Measurements from ENCODE around the gene SORCS1. TPM values are rescaled to one million over a fixed set of nuclear protein-coding genes. Genes with fewer than 3 reads are reported as not detected.

The SORCS1 gene
- total RNA-seq, 2 experiments from 2014 or later = not detected

DNA sequence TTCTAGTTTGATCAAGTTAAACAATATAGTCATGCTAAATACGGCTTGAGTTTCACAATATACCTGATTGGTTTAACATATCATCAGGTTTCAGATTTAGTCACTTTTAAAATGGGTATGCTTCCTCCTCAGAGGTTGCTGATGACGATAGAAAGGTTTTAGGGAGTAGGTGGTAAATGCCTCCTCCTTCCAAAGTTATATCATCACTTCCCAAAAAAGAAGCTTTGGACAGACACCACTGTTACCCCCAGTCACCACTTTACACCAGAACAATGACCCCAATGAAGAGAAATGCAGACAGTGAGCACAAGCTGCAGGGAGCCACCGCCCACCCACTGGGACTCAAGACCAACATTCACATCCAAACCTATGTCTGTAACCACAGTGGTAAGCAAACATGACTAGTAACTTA is 244.6 kb downstream of the SORCS1 start:
- Mint-ChIP-seq H3K4me1 (ENCODE audit: low read depth) (no peaks in the 10 kb centered on the region), H3K9me3 (peaks cover 2% of the 10 kb centered on the region), H3K27ac (no peak overlapping the region), H3K4me3 (no peak overlapping the region), H3K27me3 (no peaks in the 10 kb centered on the region), H3K36me3 (ENCODE audit: low read depth) (no peaks in the 10 kb centered on the region)
- ChIA-PET CTCF (no interaction called here), POLR2A (no interaction called here)
- intact Hi-C loops (cut with micrococcal nuclease) = no loop called here
- ATAC-seq (no peak), DNase-seq (no peak)
- no peak for TF ChIP-seq CTCF (IDR thresholded peaks at IDR 0.05)

DNA sequence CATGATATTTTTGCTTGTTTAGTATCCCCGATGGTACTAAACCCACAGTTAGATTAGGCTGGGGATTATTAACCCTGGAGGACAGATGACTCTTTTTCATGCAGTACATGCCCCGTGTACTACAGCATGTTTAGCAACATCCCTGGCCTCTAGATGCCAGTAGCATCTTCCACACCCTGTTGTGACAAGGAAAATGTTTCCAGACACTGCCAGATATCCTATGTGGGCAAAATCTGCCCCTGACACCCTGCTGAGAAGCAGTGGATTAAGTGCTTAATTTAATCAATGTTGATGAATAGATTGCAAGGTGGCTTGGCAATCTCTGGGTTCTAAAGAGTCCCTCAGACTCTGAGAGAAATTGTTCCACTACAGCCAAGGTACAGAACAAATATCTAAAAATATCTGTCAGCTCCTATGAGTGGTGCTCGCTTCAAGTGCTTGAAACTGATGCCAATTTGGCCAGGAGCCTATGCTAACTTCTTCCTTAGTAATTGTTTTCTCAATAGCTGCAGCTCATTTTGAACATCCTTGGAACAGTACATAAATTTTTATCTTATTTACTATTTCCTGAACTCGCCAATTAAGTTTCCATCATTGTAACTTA is 247.0 kb downstream of the SORCS1 start:
- TF ChIP-seq CTCF (IDR thresholded peaks at IDR 0.05) = no peak

DNA sequence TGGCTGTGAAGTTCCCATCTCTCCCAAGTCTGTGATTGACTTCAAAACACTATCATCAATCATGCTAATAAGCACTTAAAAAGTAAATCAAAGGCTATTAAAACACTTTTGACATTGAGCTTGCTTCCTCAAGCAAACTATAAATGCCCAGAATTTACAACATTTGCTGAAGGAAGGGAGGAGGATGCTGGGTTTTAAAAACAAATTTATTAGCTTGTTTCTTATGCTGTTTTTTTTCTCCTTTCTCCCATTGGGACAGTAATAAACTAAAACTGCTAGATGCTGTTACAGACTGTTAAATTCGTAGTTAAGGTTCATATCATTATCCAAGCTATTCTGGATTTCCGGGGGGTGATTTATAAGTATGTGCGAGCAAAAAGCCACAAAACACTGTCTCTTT is 250.5 kb downstream of the SORCS1 start:
- ATAC-seq (no peak), DNase-seq (no peak)
- ChIA-PET POLR2A (no interaction called here), CTCF (no interaction called here)
- peaks cover 2% of the 10 kb centered on the region for H3K9me3 Mint-ChIP-seq
- intact Hi-C loops (cut with micrococcal nuclease) = no loop called here
- TF ChIP-seq CTCF (IDR thresholded peaks at IDR 0.05) = no peak
- H3K4me3 Mint-ChIP-seq = no peak overlapping the region
- H3K27ac Mint-ChIP-seq = no peak overlapping the region
- no peaks in the 10 kb centered on the region for H3K27me3 Mint-ChIP-seq
- H3K36me3 Mint-ChIP-seq (ENCODE audit: low read depth) = no peaks in the 10 kb centered on the region
- no peaks in the 10 kb centered on the region for H3K4me1 Mint-ChIP-seq (ENCODE audit: low read depth)

More for the DNA sequence above, 247.0 kb downstream of the SORCS1 start:
- ChIA-PET POLR2A (no interaction called here), CTCF (no interaction called here)
- no peak overlapping the region for H3K27ac Mint-ChIP-seq
- ATAC-seq (no peak), DNase-seq (no peak)
- H3K27me3 Mint-ChIP-seq = no peaks in the 10 kb centered on the region
- no peaks in the 10 kb centered on the region for H3K4me1 Mint-ChIP-seq (ENCODE audit: low read depth)
- no peak overlapping the region for H3K4me3 Mint-ChIP-seq
- intact Hi-C loops (cut with micrococcal nuclease) = no loop called here
- H3K36me3 Mint-ChIP-seq (ENCODE audit: low read depth) = no peaks in the 10 kb centered on the region
- H3K9me3 Mint-ChIP-seq = peaks cover 2% of the 10 kb centered on the region

DNA sequence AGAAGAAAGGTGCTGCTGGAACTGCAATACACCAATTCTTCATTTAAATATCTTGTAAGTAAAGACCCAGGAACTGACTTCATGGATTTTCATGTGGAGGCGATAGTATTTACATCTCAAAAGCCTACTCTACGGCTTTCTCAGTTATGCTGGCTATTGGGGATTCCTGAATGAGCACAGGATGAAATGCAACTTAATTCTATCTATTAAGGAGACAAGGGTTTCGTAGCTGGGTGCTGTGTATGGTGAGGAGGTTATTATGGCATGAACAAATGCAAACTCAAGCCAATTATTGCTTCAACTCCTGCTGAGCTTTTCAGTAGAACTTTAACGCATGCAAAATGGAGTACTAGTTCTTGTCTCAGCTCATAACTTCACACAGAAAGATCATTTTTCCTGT is 251.2 kb downstream of the SORCS1 start:
- DNase-seq = no peak
- POLR2A ChIA-PET = no interaction called here
- CTCF ChIA-PET = interaction anchor here (0.7 kb wide), 1 partner anchor 731 kb away, joined by 3 read pairs; no protein-coding TSS in a partner anchor
- ATAC-seq = no peak
- no peak for TF ChIP-seq CTCF (IDR thresholded peaks at IDR 0.05)
- H3K9me3 Mint-ChIP-seq = peaks cover 2% of the 10 kb centered on the region
- H3K27me3 Mint-ChIP-seq = no peaks in the 10 kb centered on the region
- H3K4me3 Mint-ChIP-seq = no peak overlapping the region
- no peaks in the 10 kb centered on the region for H3K36me3 Mint-ChIP-seq (ENCODE audit: low read depth)
- intact Hi-C loops (cut with micrococcal nuclease) = no loop called here
- no peak overlapping the region for H3K27ac Mint-ChIP-seq
- no peaks in the 10 kb centered on the region for H3K4me1 Mint-ChIP-seq (ENCODE audit: low read depth)

- no peak for ATAC-seq
- H3K9me3 Mint-ChIP-seq = peaks cover 8% of the 10 kb centered on the region
- H3K4me1 Mint-ChIP-seq (ENCODE audit: low read depth) = no peaks in the 10 kb centered on the region
- no peaks in the 10 kb centered on the region for H3K36me3 Mint-ChIP-seq (ENCODE audit: low read depth)
- CTCF ChIA-PET = no interaction called here
- intact Hi-C loops (cut with micrococcal nuclease) = no loop called here
- POLR2A ChIA-PET = no interaction called here
- H3K27ac Mint-ChIP-seq = no peak overlapping the region
- no peak overlapping the region for H3K4me3 Mint-ChIP-seq
- no peaks in the 10 kb centered on the region for H3K27me3 Mint-ChIP-seq
- TF ChIP-seq CTCF (IDR thresholded peaks at IDR 0.05) = no peak
- no peak for DNase-seq
Measured at GRCh38 chr10:106911096-106911495, 253.4 kb downstream of the SORCS1 start.

All from activated CD8-positive, alpha-beta T cell treated with anti-CD3 and anti-CD28 coated beads for 36 hours (primary cell).